CD14-positive monocyte (primary cell): ENCODE results near the gene RTN4RL1. TPM values are rescaled to one million over a fixed set of nuclear protein-coding genes. Genes with fewer than 3 reads are reported as not detected.

Source experiments
- DNase-seq, 3 donors: peaks; one replicate each; pipeline ENCODE4 v3.0.0-alpha.2; 2011 to 2022
- H2AFZ ChIP-seq: 2 replicates; pipeline ENCODE4 v1.6.0; 2012; ENCODE audit warnings: mild to moderate bottlenecking, low read depth, low read length, inconsistent platforms; ENCODE audit not compliant: insufficient read depth, poor library complexity, severe bottlenecking
- H3K27ac ChIP-seq, 2 donors: 1 replicate in 1 of 2; 2 replicates in 1 of 2; pipeline ENCODE4 v1.5.1; 2012 to 2013; ENCODE audit warnings: low read length in 2 of 2, control low read depth in 1 of 2, inconsistent platforms in 1 of 2, low read depth in 1 of 2, mild to moderate bottlenecking in 1 of 2
- H3K27me3 ChIP-seq, 2 donors: one replicate each; pipeline versions ENCODE4 v1.6.0 to v1.6.1; 2011 to 2013; ENCODE audit warnings: low read length in 2 of 2; ENCODE audit not compliant: control insufficient read depth in 2 of 2, insufficient read depth in 2 of 2
- H3K36me3 ChIP-seq, 2 donors: replicated peaks in 1 of 2; 1 replicate in 1 of 2; 2 replicates in 1 of 2; pipeline versions ENCODE4 v1.5.1 to v1.6.1; 2012 to 2013; ENCODE audit warnings: low read length in 2 of 2, control low read depth in 1 of 2, inconsistent platforms in 1 of 2, mild to moderate bottlenecking in 1 of 2; ENCODE audit not compliant: insufficient read depth in 2 of 2, control insufficient read depth in 1 of 2
- H3K4me1 ChIP-seq, 2 donors: 1 replicate in 1 of 2; 2 replicates in 1 of 2; pipeline versions ENCODE4 v1.5.1 to v1.6.1; 2012 to 2013; ENCODE audit warnings: low read length in 2 of 2, control low read depth in 1 of 2, inconsistent platforms in 1 of 2, mild to moderate bottlenecking in 1 of 2, moderate library complexity in 1 of 2; ENCODE audit not compliant: insufficient read depth in 2 of 2, control insufficient read depth in 1 of 2
- H3K4me2 ChIP-seq: replicated peaks from 2 replicates; pipeline ENCODE3; 2012; ENCODE audit warnings: low read length, moderate library complexity, mild to moderate bottlenecking; ENCODE audit not compliant: poor library complexity, severe bottlenecking; ENCODE audit errors: extremely low read depth
- H3K4me3 ChIP-seq, 3 experiments: fragments of 200-600 bp in 1 of 3; sonication (generic) in 1 of 3; replicated peaks in 1 of 3; 1 replicate in 2 of 3; 2 replicates in 1 of 3; pipeline ENCODE4 v1.5.1; 2011 to 2013; ENCODE audit warnings: low read length in 3 of 3, mild to moderate bottlenecking in 3 of 3, control low read depth in 2 of 3, low read depth in 2 of 3, inconsistent platforms in 1 of 3, moderate library complexity in 1 of 3
- H3K79me2 ChIP-seq: 2 replicates; pipeline ENCODE4 v1.6.0; 2012; ENCODE audit warnings: mild to moderate bottlenecking, control low read depth, inconsistent platforms, low read length, moderate library complexity; ENCODE audit not compliant: insufficient read depth
- H3K9ac ChIP-seq: 2 replicates; pipeline ENCODE4 v1.6.0; 2017; ENCODE audit warnings: low read length, mild to moderate bottlenecking; ENCODE audit not compliant: insufficient read depth, poor library complexity, severe bottlenecking
- H3K9me3 ChIP-seq, 2 donors: replicated peaks in 1 of 2; 1 replicate in 1 of 2; 2 replicates in 1 of 2; pipeline versions ENCODE4 v1.5.1 to v1.6.1; 2012 to 2013; ENCODE audit warnings: low read length in 2 of 2, control low read depth in 1 of 2; ENCODE audit not compliant: control insufficient read depth in 1 of 2, insufficient read depth in 1 of 2
- H4K20me1 ChIP-seq: 2 replicates; pipeline ENCODE4 v1.6.0; 2012; ENCODE audit warnings: mild to moderate bottlenecking, low read length, control low read depth, moderate library complexity; ENCODE audit not compliant: insufficient read depth
- H3K27ac Mint-ChIP-seq, 7 donors: one replicate each; pipeline ENCODE4 v1.8.0; 2020; ENCODE audit warnings: mild to moderate bottlenecking in 7 of 7, mixed read lengths in 7 of 7, moderate library complexity in 6 of 7, inconsistent platforms in 2 of 7
- H3K27me3 Mint-ChIP-seq, 3 donors: one replicate each; pipeline ENCODE4 v1.8.0; 2021 to 2022; ENCODE audit warnings: low read depth in 3 of 3, mild to moderate bottlenecking in 3 of 3, mixed read lengths in 3 of 3, moderate library complexity in 3 of 3, inconsistent platforms in 1 of 3
- H3K36me3 Mint-ChIP-seq, 2 donors: one replicate each; pipeline ENCODE4 v1.8.0; 2020; ENCODE audit warnings: mixed read lengths in 2 of 2, inconsistent platforms in 1 of 2, mild to moderate bottlenecking in 1 of 2
- H3K4me1 Mint-ChIP-seq: one replicate; pipeline ENCODE4 v1.8.0; 2020; ENCODE audit warnings: mild to moderate bottlenecking, mixed read lengths
- H3K4me3 Mint-ChIP-seq, 2 donors: one replicate each; pipeline ENCODE4 v1.8.0; 2020; ENCODE audit warnings: mild to moderate bottlenecking in 2 of 2, mixed read lengths in 2 of 2, moderate library complexity in 1 of 2
- H3K9me3 Mint-ChIP-seq, 7 donors: one replicate each; pipeline ENCODE4 v1.8.0; 2020 to 2022; ENCODE audit warnings: mixed read lengths in 7 of 7, mild to moderate bottlenecking in 6 of 7, moderate library complexity in 6 of 7, inconsistent platforms in 2 of 7
- CTCF ChIP-seq: fragments of 200-600 bp; IDR thresholded peaks from one replicate; pipeline ENCODE4 v1.8.0; 2022; ENCODE audit warnings: antibody characterized with exemption, mild to moderate bottlenecking
- WGBS: methylation state at CpG from one replicate; pipeline ENCODE4 v1.1.5; 2013; ENCODE audit warnings: missing lambda C conversion rate; ENCODE audit not compliant: insufficient coverage; 5-methylcytosine and 5-hydroxymethylcytosine counted together
- intact Hi-C, 2 donors: fragments of 100-400 bp; cut with micrococcal nuclease; formaldehyde crosslinking; loops; one replicate each; pipeline versions ENCODE4 v1.15.0 to v1.15.1; 2023
- polyA plus RNA-seq, 3 donors: library from polyadenylated mRNA; depleted of rRNA in 1 of 3; unstranded in 2 of 3; stranded (reverse) in 1 of 3; fragments of 300-500 nt in 2 of 3; fragments of >200 nt in 1 of 3; fragmentation: Illumina TruSeq in 2 of 3; gene quantifications; 1 replicate in 2 of 3; 2 replicates in 1 of 3; pipeline ENCODE4 v1.2.3, GENCODE V29; 2012 to 2021

The RTN4RL1 gene
- polyA plus RNA-seq, 3 donors = 0.07 to 0.29 (median 0.11) TPM

DNA sequence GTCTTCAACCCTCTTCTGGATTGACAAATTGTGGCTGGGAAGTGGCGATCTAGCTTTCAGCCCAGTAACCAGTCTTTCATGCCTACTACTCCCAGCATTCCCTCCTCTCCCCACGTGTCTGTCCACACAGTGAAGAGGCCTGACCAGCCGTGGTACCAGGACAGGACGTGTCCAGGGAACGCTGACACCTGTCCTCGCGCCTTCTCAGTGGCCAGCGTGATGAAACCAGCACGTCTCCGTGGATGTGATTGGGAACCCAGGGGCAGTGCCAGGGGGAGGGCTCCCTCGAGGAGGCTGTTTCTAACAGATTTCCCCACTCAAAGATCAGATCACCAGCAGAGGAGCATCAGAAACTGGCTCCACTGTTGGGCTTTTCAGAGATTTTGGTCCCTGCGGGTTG, 126.3 kb downstream of the RTN4RL1 start:
- Mint-ChIP-seq H3K9me3 (no peaks in the 10 kb centered on the region), H3K27ac (no peak overlapping the region), H3K4me3 (no peak overlapping the region), H3K36me3 (peaks cover 50% of the 10 kb centered on the region in 2 donors), H3K4me1 (no peaks in the 10 kb centered on the region), H3K27me3 (peaks cover 0 to 8% (median 2%) of the 10 kb centered on the region in 3 donors)
- Histone ChIP-seq H3K4me1 (no peaks in the 10 kb centered on the region), H3K9me3 (no peaks in the 10 kb centered on the region), H3K27ac (no peak overlapping the region), H3K27me3 (peaks cover 0 to under 1% of the 10 kb centered on the region in 2 donors), H3K9ac (no peak overlapping the region), H3K36me3 (peaks cover 42 to 51% of the 10 kb centered on the region in 2 donors), H4K20me1 (no peaks in the 10 kb centered on the region), H3K4me2 (no peak overlapping the region), H3K79me2 (no peaks in the 10 kb centered on the region), H3K4me3 (no peak overlapping the region), H2AFZ (no peak overlapping the region)
- DNase-seq = no peak
- 87% methylated on average over 9 of the region's 12 CpGs for WGBS
- no peak for TF ChIP-seq CTCF
- intact Hi-C loops = no loop called here

DNA sequence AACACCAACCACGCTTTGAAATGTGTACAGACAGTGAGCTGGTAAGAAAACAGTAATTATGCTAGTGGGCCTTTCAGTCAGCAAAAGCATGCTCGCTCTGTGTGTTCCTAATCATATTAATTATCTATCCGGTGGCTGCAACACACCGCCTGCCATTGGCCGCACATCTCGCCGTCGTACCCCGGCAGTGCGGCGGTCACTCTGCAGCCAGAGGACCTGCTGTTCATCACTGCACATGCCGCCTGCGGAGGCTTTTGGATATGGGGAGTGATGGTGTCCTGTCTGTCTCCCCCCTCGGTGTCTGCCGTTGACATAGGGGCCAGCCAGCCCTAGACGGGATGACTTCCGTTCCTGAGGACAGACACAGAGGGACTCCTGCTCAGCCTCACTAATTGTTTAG, 126.8 kb downstream of the RTN4RL1 start:
- WGBS = 100% methylated on average over 7 of the region's 17 CpGs
- Histone ChIP-seq H3K27me3 (no peaks in the 10 kb centered on the region), H3K4me2 (no peak overlapping the region), H3K36me3 (peaks cover 42 to 57% of the 10 kb centered on the region in 2 donors), H3K4me1 (no peaks in the 10 kb centered on the region), H4K20me1 (no peaks in the 10 kb centered on the region), H2AFZ (no peak overlapping the region), H3K4me3 (no peak overlapping the region), H3K27ac (no peak overlapping the region), H3K9ac (no peak overlapping the region), H3K79me2 (no peaks in the 10 kb centered on the region), H3K9me3 (no peaks in the 10 kb centered on the region)
- Mint-ChIP-seq H3K36me3 (peaks cover 53 to 54% of the 10 kb centered on the region in 2 donors), H3K9me3 (no peaks in the 10 kb centered on the region), H3K27me3 (peaks cover 0 to 4% (median 2%) of the 10 kb centered on the region in 3 donors), H3K4me1 (no peaks in the 10 kb centered on the region), H3K27ac (no peak overlapping the region), H3K4me3 (no peak overlapping the region)
- no peak for TF ChIP-seq CTCF
- intact Hi-C loops = no loop called here
- no peak for DNase-seq
